ENCODE results near the gene TMEM150C.
"Not testable (repeated sequence)": the region's sequence is repeated elsewhere in the genome, so short reads cannot be mapped to it uniquely, and the experiment has no call there.

- TF ChIP-seq CTCF (IDR thresholded peaks at IDR 0.05; ENCODE audit: insufficient read depth, low read length, poor library complexity, severe bottlenecking); EZH2phosphoT487 (conservative IDR thresholded peaks at IDR 0.05; ENCODE audit: low read length): not testable (repeated sequence)
Observed at GRCh38 chr4:82559090-82559734, 2.6 kb downstream of the TMEM150C start.

Data from SU-DHL-6 (cell line).